GM19372 (cell line): ENCODE data around the gene ZIC2.
"Not testable (repeated sequence)": the region's sequence is repeated elsewhere in the genome, so short reads cannot be mapped to it uniquely, and the experiment has no call there.

Experiments used
- ATAC-seq: cut with Tn5 transposase; IDR thresholded peaks from one replicate; pipeline ENCODE4 v1.9.1; 2021; ENCODE audit warnings: mild to moderate bottlenecking, low read depth, moderate library complexity; ENCODE audit not compliant: unreplicated experiment

Gene ZIC2

DNA sequence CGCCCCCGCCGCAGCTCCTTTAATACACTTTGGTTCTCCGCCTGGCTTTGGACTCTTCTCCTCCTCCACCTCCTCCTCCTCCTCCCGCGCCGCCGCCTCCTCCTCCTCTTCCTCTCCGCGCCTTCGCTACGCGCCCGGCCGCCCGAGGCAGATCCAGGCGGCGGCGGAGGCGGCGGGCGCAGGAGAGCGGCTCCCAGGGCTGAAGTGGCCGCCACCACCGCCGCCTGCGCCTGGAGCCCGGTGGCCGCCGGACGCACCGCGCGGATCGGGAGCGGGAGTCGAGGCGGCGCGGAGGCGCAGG is at the start of gene ZIC2:
Gene ZIC2 (plus strand): TSS at position 50 of the 301 bp plus-strand sequence. CDS start 281 bp downstream, outside the sequence.
- ATAC-seq = no peak

GRCh38 chr13:99932912-99933311 is 48.7 kb upstream of the ZIC2 start:
- ATAC-seq = no peak

- no peak for ATAC-seq
These were observed 45.8 kb upstream of the ZIC2 start for GRCh38 chr13:99935772-99936171.

DNA sequence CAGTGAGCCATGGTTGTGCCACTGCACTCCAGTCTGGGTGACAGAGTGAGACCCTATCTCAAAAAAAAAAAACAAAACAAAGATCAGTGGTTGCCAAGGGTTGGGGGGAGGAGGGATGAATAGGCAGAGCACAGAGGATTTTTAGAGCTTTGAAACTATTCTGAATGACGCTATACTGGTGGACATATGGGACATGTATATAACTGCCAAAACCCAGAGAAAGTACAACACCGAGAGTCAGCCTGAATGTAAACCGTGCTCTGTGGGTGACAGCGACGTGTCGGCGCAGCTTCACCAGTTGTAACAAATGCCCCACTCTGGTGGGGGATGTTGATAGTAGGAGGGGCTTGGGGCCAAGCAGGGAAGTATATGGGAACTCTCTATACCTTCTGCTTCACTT is 42.9 kb upstream of the ZIC2 start:
- no peak for ATAC-seq

- ATAC-seq = no peak
These were observed 40.5 kb upstream of the ZIC2 start for GRCh38 chr13:99941086-99941485.

DNA sequence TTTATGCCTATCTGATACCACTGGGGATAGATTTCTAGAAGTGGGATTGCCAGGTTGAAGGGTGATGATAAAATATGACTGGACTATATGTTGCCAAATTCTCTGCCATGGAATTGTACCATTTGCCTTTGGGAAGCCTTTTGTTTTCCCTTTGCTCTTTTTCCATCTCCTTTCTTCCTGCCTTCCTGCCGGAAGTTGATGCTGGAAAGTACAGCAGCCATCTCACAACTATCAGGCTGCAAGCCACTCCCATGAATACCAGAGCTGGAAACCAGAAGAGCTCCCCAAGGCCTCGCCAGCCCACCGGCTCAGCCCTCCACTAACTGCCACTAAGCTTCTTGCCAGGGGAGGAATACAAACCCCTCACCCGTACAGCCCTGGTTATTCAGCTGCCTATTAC is 39.7 kb upstream of the ZIC2 start:
- ATAC-seq = no peak

DNA sequence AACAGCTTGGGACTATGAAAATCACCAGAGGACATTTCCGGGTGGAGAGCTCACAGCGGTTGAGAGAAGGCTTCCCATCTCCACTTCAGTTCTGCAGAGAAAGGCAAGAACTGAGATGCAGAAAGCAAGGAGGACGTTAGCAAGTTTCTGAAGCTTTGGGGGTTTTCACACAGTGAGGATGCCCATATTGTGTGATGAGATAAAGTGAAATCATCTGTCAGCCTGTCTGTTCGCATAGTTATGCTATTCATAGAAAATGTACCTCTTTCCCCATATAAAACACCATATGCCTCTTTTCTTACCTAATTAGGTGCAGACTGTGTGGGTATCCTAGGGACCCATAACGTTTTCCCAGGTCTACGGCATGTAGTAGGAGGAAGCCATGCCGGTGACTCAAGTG is 37.5 kb upstream of the ZIC2 start:
- ATAC-seq = no peak

DNA sequence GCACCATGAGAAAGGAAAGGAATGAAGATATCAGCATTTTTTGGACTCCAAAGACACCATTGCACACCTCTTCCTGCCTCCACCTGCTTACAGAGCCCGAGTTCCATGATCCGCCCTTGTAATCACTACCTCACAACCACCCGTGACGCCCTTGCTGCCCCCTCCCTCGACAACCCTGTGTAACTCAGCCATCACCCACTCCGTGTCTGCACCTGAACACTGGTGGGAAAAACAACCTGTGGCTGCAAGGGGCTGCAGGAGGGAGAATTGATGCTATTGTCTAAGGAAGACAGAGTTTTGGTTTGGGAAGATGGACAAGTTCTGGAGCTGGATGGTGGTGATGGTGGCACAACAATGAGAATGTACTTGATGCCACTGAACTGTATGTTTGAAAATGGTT is 37.0 kb upstream of the ZIC2 start:
- ATAC-seq = no peak

DNA sequence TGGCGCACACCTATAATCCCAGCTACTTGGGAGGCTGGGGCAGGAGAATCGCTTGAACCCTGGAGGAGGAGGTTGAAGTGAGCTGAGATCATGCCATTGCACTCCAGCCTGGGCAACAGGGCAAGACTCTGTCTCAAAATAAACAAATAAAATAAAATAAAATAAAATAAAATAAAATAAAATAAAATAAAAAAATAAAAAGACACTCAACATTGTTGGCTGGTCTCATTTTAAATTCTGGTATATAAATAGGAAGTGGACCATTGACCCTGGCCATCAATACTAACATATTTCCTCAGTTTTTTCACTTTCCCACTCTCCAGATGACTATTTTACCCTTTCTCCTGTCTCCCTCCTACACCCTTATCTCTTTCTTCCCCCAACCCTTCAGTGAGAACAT is 36.1 kb upstream of the ZIC2 start:
- ATAC-seq = not testable (repeated sequence)

- no peak for ATAC-seq
These were observed 33.9 kb upstream of the ZIC2 start for GRCh38 chr13:99947666-99948065.

GRCh38 chr13:99948411-99948810 is 33.2 kb upstream of the ZIC2 start:
- ATAC-seq = no peak

DNA sequence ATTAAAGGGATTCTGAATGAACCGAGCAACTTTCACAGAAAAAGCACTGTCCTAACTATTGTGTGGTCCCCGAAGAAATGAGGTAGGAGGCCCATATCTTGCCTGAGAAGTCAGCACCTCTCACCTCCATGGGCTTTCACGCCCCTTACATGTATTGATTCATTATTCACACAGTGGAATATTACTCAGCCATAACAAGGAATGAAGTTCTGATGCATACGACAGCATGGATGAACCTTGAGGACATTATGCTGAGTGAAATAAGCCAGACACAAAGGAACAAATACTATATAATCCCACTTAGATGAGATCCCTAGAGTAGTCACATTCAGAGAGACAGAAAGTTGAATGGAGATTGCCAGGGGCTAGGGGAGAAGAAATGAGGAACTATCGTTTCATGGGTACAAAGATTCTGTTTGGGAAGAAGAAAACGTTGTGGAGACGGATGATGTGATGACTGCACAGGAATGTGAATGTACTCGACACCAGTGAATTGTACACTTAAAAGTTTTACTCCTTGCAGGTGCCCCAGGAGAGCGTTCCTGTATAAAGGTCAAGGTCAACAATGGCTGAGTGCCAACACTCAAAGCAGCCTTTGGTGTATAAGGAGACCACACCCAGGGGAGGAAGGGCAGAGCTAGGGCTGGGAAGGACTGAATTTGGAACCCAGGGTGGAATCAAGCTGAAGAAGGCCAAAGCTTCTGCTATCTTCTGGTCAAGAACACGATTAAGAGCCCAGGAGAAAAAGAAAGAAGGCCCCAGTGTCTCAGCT is 32.5 kb upstream of the ZIC2 start:
- ATAC-seq = no peak

- no peak for ATAC-seq
These were observed 31.7 kb upstream of the ZIC2 start for GRCh38 chr13:99949679-99950413.

- ATAC-seq = not testable (repeated sequence)
These were observed 29.9 kb upstream of the ZIC2 start for GRCh38 chr13:99951666-99952065.

DNA sequence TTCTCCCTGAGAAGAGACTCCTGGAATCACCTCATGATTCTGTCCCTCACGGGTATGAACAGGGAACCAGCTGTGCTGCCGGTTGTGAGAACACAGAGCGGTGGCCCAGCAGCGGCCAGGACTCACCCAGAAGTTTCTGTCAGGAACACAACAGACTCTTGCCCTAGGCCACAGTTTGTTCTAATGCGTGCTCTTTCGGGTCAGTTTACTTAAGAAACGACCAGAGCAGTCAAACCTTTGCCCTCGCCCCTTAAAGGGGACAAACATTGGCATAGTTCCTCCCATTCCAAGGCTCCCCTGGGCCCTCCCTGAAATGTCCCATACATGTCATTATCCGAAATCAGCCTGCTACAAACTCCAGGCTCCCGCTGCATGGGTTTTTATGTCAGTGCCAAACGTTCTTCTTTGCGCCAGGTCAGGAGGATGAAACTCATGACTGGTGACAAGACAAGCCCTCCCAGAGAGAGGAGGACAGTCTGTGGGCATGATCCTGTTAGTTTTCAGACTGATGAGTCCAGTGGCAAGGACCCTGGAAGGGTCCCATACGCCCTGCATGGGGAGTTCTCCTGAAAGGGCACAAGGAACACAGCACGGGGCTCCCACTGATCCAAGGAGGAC is 28.3 kb upstream of the ZIC2 start:
- ATAC-seq = no peak

GRCh38 chr13:99955107-99955746 is 26.4 kb upstream of the ZIC2 start:
- no peak for ATAC-seq

- ATAC-seq = no peak
These were observed 25.7 kb upstream of the ZIC2 start for GRCh38 chr13:99955747-99956472.

- ATAC-seq = no peak
These were observed 24.9 kb upstream of the ZIC2 start for GRCh38 chr13:99956473-99957349.

DNA sequence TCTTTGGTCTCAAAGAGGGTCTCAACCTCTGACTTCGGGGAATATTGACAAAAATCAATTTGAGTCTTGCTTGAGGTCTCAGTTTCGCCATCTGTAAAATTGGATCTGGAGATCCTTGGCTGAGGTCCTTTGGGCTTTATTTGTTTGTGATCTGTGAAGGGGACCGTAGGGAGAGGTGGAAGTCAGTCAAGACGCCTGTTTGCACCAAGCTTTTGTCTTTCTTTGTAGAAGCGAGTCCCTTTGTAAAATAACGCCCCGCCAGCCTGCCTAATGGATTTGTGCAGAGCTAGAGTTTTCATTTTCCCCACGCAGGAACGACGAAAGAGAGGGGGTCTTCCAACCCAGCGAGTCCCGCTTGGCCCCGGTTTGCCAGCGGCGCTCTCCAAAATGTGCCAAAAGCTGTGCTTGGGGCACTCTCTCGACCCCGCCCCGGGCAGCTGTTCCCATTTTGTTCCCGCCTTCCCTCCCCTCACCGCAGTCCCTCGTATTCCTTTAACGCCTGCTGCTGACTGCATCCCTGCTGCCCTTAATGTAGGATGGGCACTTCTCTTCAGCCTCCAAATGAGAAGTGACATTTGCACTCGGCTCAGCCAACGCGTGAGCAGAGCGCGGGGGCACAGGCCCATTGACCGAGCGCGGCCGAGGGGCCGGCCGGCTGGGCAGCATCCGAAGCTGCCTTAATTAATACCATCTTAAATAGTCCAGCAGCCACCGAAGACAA is 23.0 kb upstream of the ZIC2 start:
- ATAC-seq = no peak
